Measurements from ENCODE around the gene ELMO1.

Gene ELMO1
- long read RNA-seq, donor 1: 0 reads
- long read RNA-seq, donor 2, partial matches to known transcripts: 0 of 2 reads
- long read RNA-seq, donor 2, other reads (novel, unspliced or antisense): 0 of 2 reads
- long read RNA-seq, donor 3: 0 reads
- long read RNA-seq, donor 4: 0 reads
- long read RNA-seq, donor 5, partial matches to known transcripts: 0 of 1 reads
- long read RNA-seq, donor 5, other reads (novel, unspliced or antisense): 0 of 1 reads
- long read RNA-seq, donor 6, partial matches to known transcripts: 0 of 1 reads
- long read RNA-seq, donor 6, other reads (novel, unspliced or antisense): 0 of 1 reads
- long read RNA-seq, donor 7, full-length matches to known transcripts: 3 of 3 reads
- long read RNA-seq, donor 7, partial matches to known transcripts: 0 of 3 reads
- long read RNA-seq, donor 7, other reads (novel, unspliced or antisense): 0 of 3 reads
- long read RNA-seq, donor 8: 0 reads

GRCh38 chr7:37448636-37449361 is at the start of gene ELMO1:
ELMO1 (minus strand) TSS chr7:37448864; CDS start chr7:37342690, 106,174 bp downstream.
- peak; percentile 87 for DNase-seq

- DNase-seq: no peak
Observed at GRCh38 chr7:37497576-37497975, 48.9 kb upstream of the ELMO1 start.

GRCh38 chr7:37495574-37496184 is 47.0 kb upstream of the ELMO1 start:
- DNase-seq: peak; percentile 11

- no peak for DNase-seq
Observed at GRCh38 chr7:37494926-37495325, 46.3 kb upstream of the ELMO1 start.

GRCh38 chr7:37493810-37494209 is 45.1 kb upstream of the ELMO1 start:
- no peak for DNase-seq

GRCh38 chr7:37493123-37493522 is 44.5 kb upstream of the ELMO1 start:
- no peak for DNase-seq

GRCh38 chr7:37491919-37492694 is 43.4 kb upstream of the ELMO1 start:
- no peak for DNase-seq

GRCh38 chr7:37489703-37490102 is 41.0 kb upstream of the ELMO1 start:
- no peak for DNase-seq

- DNase-seq: no peak
Observed at GRCh38 chr7:37488163-37488764, 39.6 kb upstream of the ELMO1 start.

- no peak for DNase-seq
Observed at GRCh38 chr7:37484426-37485073, 35.9 kb upstream of the ELMO1 start.

- no peak for DNase-seq
Observed at GRCh38 chr7:37483627-37484026, 35.0 kb upstream of the ELMO1 start.

GRCh38 chr7:37482953-37483352 is 34.3 kb upstream of the ELMO1 start:
- no peak for DNase-seq

GRCh38 chr7:37482505-37482904 is 33.8 kb upstream of the ELMO1 start:
- no peak for DNase-seq

- DNase-seq: no peak
Observed at GRCh38 chr7:37481722-37482288, 33.1 kb upstream of the ELMO1 start.

GRCh38 chr7:37481154-37481553 is 32.5 kb upstream of the ELMO1 start:
- no peak for DNase-seq

- no peak for DNase-seq
Observed at GRCh38 chr7:37480041-37481031, 31.7 kb upstream of the ELMO1 start.

GRCh38 chr7:37476881-37477450 is 28.3 kb upstream of the ELMO1 start:
- DNase-seq: no peak

- DNase-seq: no peak
Observed at GRCh38 chr7:37476428-37476827, 27.8 kb upstream of the ELMO1 start.

GRCh38 chr7:37475646-37476045 is 27.0 kb upstream of the ELMO1 start:
- no peak for DNase-seq

All from right kidney (tissue), 9 donors.